ENCODE data around the gene TOR3A. TPM values are rescaled to one million over a fixed set of nuclear protein-coding genes. Genes with fewer than 3 reads are reported as not detected.

TOR3A gene
- total and polyA plus RNA-seq, 3 donors from 2014 or later = 10.1 to 17.6 (median 16.3) TPM

- Histone ChIP-seq H3K4me3 (no peak overlapping the region), H3K27me3 (no peaks in the 10 kb centered on the region), H3K27ac (no peak overlapping the region), H3K4me1 (peaks cover 6% of the 10 kb centered on the region), H3K36me3 (ENCODE audit: low read depth, missing control alignments) (no peaks in the 10 kb centered on the region), H3K9me3 (no peaks in the 10 kb centered on the region)
- no peak for TF ChIP-seq POLR2A (IDR thresholded peaks at IDR 0.05)
- no peak for TF ChIP-seq CTCF (IDR thresholded peaks at IDR 0.05)
- WGBS, 2 donors = 76 to 89% methylated on average over 3 of the region's 3 CpGs
- no peak for DNase-seq
- intact Hi-C loops (cut with DNase I; ENCODE audit: low total_unique reads) = no loop called here
These were observed 23.1 kb upstream of the TOR3A start for GRCh38 chr1:179058487-179059483.

- DNase-seq = no peak
- intact Hi-C loops (cut with DNase I; ENCODE audit: low total_unique reads) = no loop called here
- Histone ChIP-seq H3K9me3 (no peaks in the 10 kb centered on the region), H3K4me1 (peaks cover 6% of the 10 kb centered on the region), H3K4me3 (no peak overlapping the region), H3K27ac (no peak overlapping the region), H3K27me3 (no peaks in the 10 kb centered on the region), H3K36me3 (ENCODE audit: low read depth, missing control alignments) (no peaks in the 10 kb centered on the region)
- 84 to 86% methylated on average over 8 of the region's 8 CpGs for WGBS, 2 donors
- TF ChIP-seq POLR2A (IDR thresholded peaks at IDR 0.05) (no peak), CTCF (IDR thresholded peaks at IDR 0.05) (no peak)
These were observed 20.2 kb upstream of the TOR3A start for GRCh38 chr1:179061360-179062282.

- intact Hi-C loops (cut with DNase I; ENCODE audit: low total_unique reads) = no loop called here
- Histone ChIP-seq H3K36me3 (ENCODE audit: low read depth, missing control alignments) (no peaks in the 10 kb centered on the region), H3K4me1 (no peaks in the 10 kb centered on the region), H3K27ac (no peak overlapping the region), H3K4me3 (no peak overlapping the region), H3K9me3 (no peaks in the 10 kb centered on the region), H3K27me3 (no peaks in the 10 kb centered on the region)
- TF ChIP-seq POLR2A (IDR thresholded peaks at IDR 0.05) (no peak), CTCF (IDR thresholded peaks at IDR 0.05) (no peak)
- WGBS, 2 donors = 92 to 100% methylated on average over 4 of the region's 4 CpGs
- DNase-seq = no peak
These were observed 15.4 kb upstream of the TOR3A start for GRCh38 chr1:179066471-179066870.

GRCh38 chr1:179077396-179077795 lies 4.5 kb upstream of the TOR3A start:
- Histone ChIP-seq H3K27me3 (no peaks in the 10 kb centered on the region), H3K4me3 (no peak overlapping the region), H3K4me1 (peaks cover 6% of the 10 kb centered on the region), H3K27ac (no peak overlapping the region), H3K36me3 (ENCODE audit: low read depth, missing control alignments) (no peaks in the 10 kb centered on the region), H3K9me3 (no peaks in the 10 kb centered on the region)
- intact Hi-C loops (cut with DNase I; ENCODE audit: low total_unique reads) = no loop called here
- TF ChIP-seq CTCF (IDR thresholded peaks at IDR 0.05) (no peak), POLR2A (IDR thresholded peaks at IDR 0.05) (no peak)
- no peak for DNase-seq
- 84 to 86% methylated on average over 7 of the region's 7 CpGs for WGBS, 2 donors

Measured in testis (tissue), 3 donors.